GM12878 (cell line): Measurements from ENCODE around the gene AIF1L. TPM values are rescaled to one million over a fixed set of nuclear protein-coding genes. Genes with fewer than 3 reads are reported as not detected.

Source experiments
- ATAC-seq: fragments of 200-7000 bp; cut with Tn5 transposase; 3 replicates; pipeline ENCODE4 v1.9.1; 2020; ENCODE audit warnings: mild to moderate bottlenecking, moderate library complexity
- BruUV-seq: library from RNA; stranded (reverse); fragments of 400-500 nt; replicated peaks from 2 replicates; lab custom pipeline; 2021; lab: Mats Ljungman, UMichigan
- CTCF ChIA-PET: fragments of 300-600 bp; sonication (Branson Sonifier 250); formaldehyde crosslinking; extraction: SDS; loops from one replicate; lab custom pipeline; 2021; ENCODE audit warnings: inconsistent platforms; lab: Yijun Ruan, JAX
- POLR2A ChIA-PET: fragments of 350-600 bp; formaldehyde crosslinking; extraction: SDS; loops from one replicate; lab custom pipeline; 2021; ENCODE audit warnings: inconsistent platforms; lab: Charles Lee
- RAD21 ChIA-PET: fragments of 300-600 bp; sonication (Branson Sonifier 250); formaldehyde crosslinking; loops from one replicate; lab custom pipeline; 2023; ENCODE audit warnings: antibody characterized with exemption; ENCODE audit not compliant: unreplicated experiment; lab: Charles Lee
- SMC1A ChIA-PET: fragments of 300-600 bp; sonication (Branson Sonifier 250); formaldehyde crosslinking; loops from one replicate; lab custom pipeline; 2023; ENCODE audit not compliant: unreplicated experiment, uncharacterized antibody; lab: Charles Lee
- DNase-seq: peaks from one replicate; pipeline ENCODE4 v3.0.0-alpha.2; 2011; ENCODE audit warnings: low read depth, low spot score
- FAIRE-seq: peaks from 3 replicates; lab custom pipeline; 2011; peaks lifted over from hg19 to GRCh38; lab: Jason Lieb, UNC
- H2AFZ ChIP-seq: 2 replicates; pipeline ENCODE4 v1.6.0; 2011; ENCODE audit warnings: low read depth, low read length, control low read depth; ENCODE audit not compliant: control insufficient read depth
- H3K27ac ChIP-seq: 2 replicates; pipeline ENCODE4 v1.5.1; 2011; ENCODE audit warnings: control low read depth; ENCODE audit not compliant: control insufficient read depth, insufficient read depth
- H3K27me3 ChIP-seq, 2 experiments: replicated peaks in 1 of 2; 2 replicates each; pipeline versions ENCODE4 v1.6.0 to v1.6.1; 2011; ENCODE audit warnings: low read length in 1 of 2; ENCODE audit not compliant: control insufficient read depth in 2 of 2, insufficient read depth in 2 of 2
- H3K36me3 ChIP-seq, 2 experiments: 2 replicates each; pipeline ENCODE4 v1.5.1; 2011; ENCODE audit warnings: low read length in 1 of 2; ENCODE audit not compliant: control insufficient read depth in 2 of 2, insufficient read depth in 2 of 2
- H3K4me1 ChIP-seq: 2 replicates; pipeline ENCODE4 v1.6.1; 2011; ENCODE audit warnings: mild to moderate bottlenecking, low read length, moderate library complexity, mixed read lengths; ENCODE audit not compliant: control insufficient read depth, insufficient read depth
- H3K4me2 ChIP-seq: 2 replicates; pipeline ENCODE4 v1.6.0; 2011; ENCODE audit warnings: control low read depth; ENCODE audit not compliant: control insufficient read depth, insufficient read depth
- H3K4me3 ChIP-seq: fragments of 200-600 bp; sonication (generic); 2 replicates; pipeline ENCODE4 v1.5.1; 2016
- H3K79me2 ChIP-seq: 2 replicates; pipeline ENCODE4 v1.6.0; 2011; ENCODE audit warnings: low read length; ENCODE audit not compliant: control insufficient read depth, insufficient read depth
- H3K9ac ChIP-seq: 2 replicates; pipeline ENCODE4 v1.8.0; 2011; ENCODE audit warnings: low read length, control low read depth, mixed read lengths; ENCODE audit not compliant: control insufficient read depth, insufficient read depth
- H3K9me3 ChIP-seq: replicated peaks from 3 replicates; pipeline ENCODE4 v1.5.1; 2011; ENCODE audit warnings: mild to moderate bottlenecking, low read length; ENCODE audit not compliant: control insufficient read depth, insufficient read depth
- H4K20me1 ChIP-seq: 2 replicates; pipeline ENCODE4 v1.6.0; 2011; ENCODE audit not compliant: control insufficient read depth, insufficient read depth
- ASH2L ChIP-seq: fragments of 300-600, 200-600 bp; sonication (generic); IDR thresholded peaks from 2 replicates; pipeline ENCODE4 v1.6.1; 2017; ENCODE audit warnings: low read depth, mild to moderate bottlenecking, borderline replicate concordance
- BMI1 ChIP-seq: fragments of 450-650 bp; IDR thresholded peaks from 2 replicates; pipeline ENCODE4 v1.6.1; 2016; ENCODE audit warnings: mild to moderate bottlenecking, moderate library complexity, borderline replicate concordance
- CBFB ChIP-seq: IDR thresholded peaks from 2 replicates; pipeline ENCODE4 v1.6.1; 2016; ENCODE audit warnings: antibody characterized with exemption, low read depth
- CHD1 ChIP-seq: IDR thresholded peaks from 2 replicates; pipeline ENCODE4 v1.6.1; 2012; ENCODE audit warnings: low read depth, low read length, improper control_type of control experiment
- GABPA ChIP-seq: IDR thresholded peaks from 2 replicates; pipeline ENCODE4 v1.6.1; 2014; ENCODE audit warnings: antibody characterized with exemption, low read depth, mild to moderate bottlenecking, inconsistent platforms
- IKZF2 ChIP-seq, 2 experiments: fragments of 450-650 bp; IDR thresholded peaks; 2 replicates each; pipeline ENCODE4 v1.6.1; 2017; ENCODE audit warnings: mild to moderate bottlenecking in 2 of 2, moderate library complexity in 2 of 2
- LARP7 ChIP-seq: fragments of 450-650 bp; IDR thresholded peaks from 2 replicates; pipeline ENCODE4 v1.6.1; 2017; ENCODE audit warnings: mild to moderate bottlenecking
- MXI1 ChIP-seq: fragments of 150-350 bp; IDR thresholded peaks from 2 replicates; pipeline ENCODE4 v1.6.1; 2011; ENCODE audit warnings: low read depth, mild to moderate bottlenecking, inconsistent platforms, low read length, improper control_type of control experiment
- NFXL1 ChIP-seq: fragments of 450-650 bp; IDR thresholded peaks from 2 replicates; pipeline ENCODE4 v1.6.1; 2017; ENCODE audit warnings: antibody characterized with exemption, mild to moderate bottlenecking, borderline replicate concordance
- NFYA ChIP-seq: IDR thresholded peaks from 2 replicates; pipeline ENCODE4 v1.6.1; 2011; ENCODE audit warnings: low read depth, mild to moderate bottlenecking, low read length, improper control_type of control experiment, borderline replicate concordance
- POLR2AphosphoS5 ChIP-seq: IDR thresholded peaks from 2 replicates; pipeline ENCODE4 v1.6.1; 2011; ENCODE audit warnings: mild to moderate bottlenecking, low read length, inconsistent platforms
- RB1 ChIP-seq: fragments of 450-650 bp; formaldehyde crosslinking; IDR thresholded peaks from 2 replicates; pipeline ENCODE4 v1.6.1; 2017; ENCODE audit warnings: mild to moderate bottlenecking, borderline replicate concordance
- RBBP5 ChIP-seq: fragments of 200-600 bp; sonication (generic); conservative IDR thresholded peaks from 2 replicates; pipeline ENCODE4 v1.6.1; 2016
- TCF3 ChIP-seq: IDR thresholded peaks from 2 replicates; pipeline ENCODE4 v1.6.1; 2012; ENCODE audit warnings: low read depth, mild to moderate bottlenecking, low read length, borderline replicate concordance; ENCODE audit not compliant: insufficient read depth
- ZBTB33 ChIP-seq: fragments of 450-650 bp; IDR thresholded peaks from 2 replicates; pipeline ENCODE4 v1.6.1; 2017; ENCODE audit warnings: mild to moderate bottlenecking
- ZNF687 ChIP-seq: fragments of 450-650 bp; IDR thresholded peaks from 2 replicates; pipeline ENCODE4 v1.6.1; 2017; ENCODE audit warnings: mild to moderate bottlenecking, moderate library complexity
- WGBS: methylation state at CpG from one replicate; pipeline ENCODE4 v1.1.6; 2016; ENCODE audit warnings: low lambda C conversion rate; ENCODE audit not compliant: insufficient replicate concordance, insufficient coverage; ENCODE audit errors: missing lambda C conversion rate; 5-methylcytosine and 5-hydroxymethylcytosine counted together
- in situ Hi-C: fragments of 300-500 bp; cut with MboI; formaldehyde crosslinking; loops from 9 replicates; pipeline ENCODE4 v1.14.3; 2018; ENCODE audit warnings: mixed read lengths
- intact Hi-C: fragments of 100-400 bp; cut with micrococcal nuclease; formaldehyde crosslinking; loops from one replicate; pipeline ENCODE4 v1.14.2; 2022; ENCODE audit not compliant: unreplicated experiment
- polyA plus RNA-seq, 11 experiments: library from polyadenylated mRNA; depleted of rRNA in 4 of 11; unstranded in 6 of 11; stranded (reverse) in 5 of 11; fragments of >200 nt; fragmentation: Nextera tagmentation in 4 of 11; fragmentation: Illumina TruSeq in 1 of 11; extraction: Ambion mirVana in 4 of 11; extraction: Trizol in 1 of 11; gene quantifications; 1 replicate in 1 of 11; 2 replicates in 10 of 11; pipeline versions ENCODE4 v1.2.1 to v1.2.3, GENCODE V29; 2011 to 2016; ENCODE audit warnings: inconsistent platforms in 2 of 11, missing spikeins in 2 of 11, low read depth in 1 of 11
- total RNA-seq, 4 experiments: library from RNA; depleted of rRNA in 3 of 4; stranded (reverse); fragments of >200 nt in 3 of 4; fragmentation: Illumina TruSeq in 1 of 4; extraction: Trizol in 1 of 4; gene quantifications; 2 replicates each; pipeline versions ENCODE4 v1.2.1 to v1.2.3, GENCODE V29; 2013 to 2021

Gene AIF1L
- total and polyA plus RNA-seq, 10 of the 15 experiments (the other 5 are each of a cell fraction or from before 2014, with no cell fraction given), result 0.07 to 0.15 (median 0.08) TPM; not detected in 7

GRCh38 chr9:131121346-131121745 lies 25.0 kb downstream of the AIF1L start (continued):
- TF ChIP-seq ZNF687 (no peak), BMI1 (no peak), RBBP5 (no peak), LARP7 (no peak), TCF3 (no peak), POLR2AphosphoS5 (no peak)

DNA sequence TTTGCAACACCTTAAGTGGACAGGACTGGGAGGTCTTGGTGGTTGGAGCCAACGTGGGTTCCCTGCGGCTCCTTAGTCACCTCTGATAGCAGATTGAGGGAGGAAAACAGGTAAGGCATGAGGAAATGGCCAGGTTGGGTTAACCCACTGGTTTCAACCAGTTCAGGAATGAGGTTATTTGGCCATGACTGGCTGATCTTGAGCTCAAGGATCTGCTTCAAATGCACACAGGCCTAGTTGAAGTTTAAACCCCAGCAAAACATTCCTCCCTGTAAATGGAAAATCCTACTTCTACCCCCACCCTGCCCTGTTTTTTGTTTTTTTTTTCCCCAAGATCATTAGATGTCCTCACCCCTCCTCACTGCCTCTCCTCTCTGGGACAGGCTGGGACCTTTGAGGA lies 25.8 kb downstream of the AIF1L start:
- FAIRE-seq (no peak), ATAC-seq (no peak), DNase-seq (no peak)
- intact Hi-C loops, result no loop called here
- RAD21 ChIA-PET, result no interaction called here
- BruUV-seq, result no TSS peak
- no peaks in the 10 kb centered on the region for H4K20me1 ChIP-seq
- peaks cover 7% of the 10 kb centered on the region for H3K4me1 ChIP-seq
- CTCF ChIA-PET, result no interaction called here
- H3K27me3 ChIP-seq, result peaks cover 0 to 4% of the 10 kb centered on the region in 2 experiments; a peak in 2 of 4 replicates
- H3K27ac ChIP-seq, result no peak overlapping the region
- H3K36me3 ChIP-seq, result no peaks in the 10 kb centered on the region; a peak in 1 of 4 replicates
- POLR2A ChIA-PET, result no interaction called here
- no peak overlapping the region for H3K4me3 ChIP-seq
- no peak for TF ChIP-seq RB1
- no peak for TF ChIP-seq MXI1
- TF ChIP-seq NFYA, result no peak
- TF ChIP-seq GABPA, result no peak
- TF ChIP-seq ZBTB33, result no peak
- TF ChIP-seq IKZF2 (IDR thresholded peaks at IDR 0.05), result no peak
- TF ChIP-seq NFXL1, result no peak
- TF ChIP-seq CBFB, result no peak
- no peak for TF ChIP-seq ASH2L
- TF ChIP-seq CHD1, result no peak
- H3K9ac ChIP-seq, result no peak overlapping the region
- no peak overlapping the region for H3K4me2 ChIP-seq
- H3K9me3 ChIP-seq, result no peaks in the 10 kb centered on the region
- in situ Hi-C loops, result no loop called here
- SMC1A ChIA-PET, result no interaction called here
- H2AFZ ChIP-seq, result no peak overlapping the region
- 34% methylated on average over 2 of the region's 2 CpGs for WGBS
- H3K79me2 ChIP-seq, result peaks cover 20% of the 10 kb centered on the region
